Panc1 (cell line): ENCODE measurements around the gene C11orf42. TPM values are rescaled to one million over a fixed set of nuclear protein-coding genes. Genes with fewer than 3 reads are reported as not detected.
"Not testable (repeated sequence)": the region's sequence is repeated elsewhere in the genome, so short reads cannot be mapped to it uniquely, and the experiment has no call there.

Experiments
- ATAC-seq: fragments of 200-7000 bp; cut with Tn5 transposase; 2 replicates; pipeline ENCODE4 v1.9.1; 2020; ENCODE audit warnings: mild to moderate bottlenecking, moderate library complexity
- BruUV-seq: library from RNA; stranded (reverse); fragments of 400-500 nt; replicated peaks from 2 replicates; lab custom pipeline; 2021; lab: Mats Ljungman, UMichigan
- CTCF ChIA-PET: fragments of 300-600 bp; sonication (Branson Sonifier 250); formaldehyde crosslinking; loops from one replicate; lab custom pipeline; 2022; ENCODE audit warnings: antibody characterized with exemption; lab: Charles Lee
- POLR2A ChIA-PET: fragments of 300-600 bp; sonication (Branson Sonifier 250); formaldehyde crosslinking; loops from one replicate; lab custom pipeline; 2022; ENCODE audit warnings: antibody characterized with exemption; lab: Charles Lee
- DNase-seq: peaks from one replicate; pipeline ENCODE4 v3.0.0-alpha.2; 2010; ENCODE audit warnings: low read depth, low spot score
- H3K27ac ChIP-seq: 2 replicates; pipeline ENCODE4 v1.5.1; 2011; ENCODE audit warnings: mild to moderate bottlenecking, low read length, inconsistent platforms
- H3K27me3 ChIP-seq: fragments of 200-500 bp; sonication (Bioruptor generic); 2 replicates; pipeline ENCODE4 v1.6.0; 2014; ENCODE audit warnings: low read length, inconsistent platforms; ENCODE audit not compliant: control insufficient read depth, insufficient read depth
- H3K36me3 ChIP-seq: fragments of 200-500 bp; sonication (Bioruptor generic); 2 replicates; pipeline ENCODE4 v1.5.1; 2014; ENCODE audit warnings: inconsistent platforms, mild to moderate bottlenecking, low read length, moderate library complexity; ENCODE audit not compliant: control insufficient read depth, insufficient read depth
- H3K4me1 ChIP-seq: 2 replicates; pipeline ENCODE4 v1.5.1; 2011; ENCODE audit warnings: inconsistent platforms, mild to moderate bottlenecking, low read length, moderate library complexity; ENCODE audit not compliant: control insufficient read depth, insufficient read depth
- H3K4me3 ChIP-seq, 2 experiments: 2 replicates each; pipeline ENCODE4 v1.5.1; 2011 to 2012; ENCODE audit warnings: low read depth in 2 of 2, low read length in 2 of 2, mild to moderate bottlenecking in 2 of 2, inconsistent platforms in 1 of 2, moderate library complexity in 1 of 2
- H3K9me3 ChIP-seq: fragments of 200-500 bp; sonication (Bioruptor generic); 2 replicates; pipeline ENCODE4 v1.5.1; 2014; ENCODE audit warnings: low read depth, mild to moderate bottlenecking, inconsistent platforms, low read length, moderate library complexity; ENCODE audit not compliant: control insufficient read depth, insufficient read depth
- POLR2AphosphoS5 ChIP-seq: IDR thresholded peaks from 2 replicates; pipeline ENCODE4 v1.6.1; 2012; ENCODE audit warnings: mild to moderate bottlenecking, low read depth, low read length, moderate library complexity
- SIN3A ChIP-seq: IDR thresholded peaks from 2 replicates; pipeline ENCODE4 v1.6.1; 2012; ENCODE audit warnings: low read depth, mild to moderate bottlenecking, low read length, moderate library complexity, borderline replicate concordance; ENCODE audit not compliant: insufficient read depth
- TCF7L2 ChIP-seq: IDR thresholded peaks from 2 replicates; pipeline ENCODE4 v1.6.1; 2011; ENCODE audit warnings: mild to moderate bottlenecking, low read depth, low read length, inconsistent platforms
- in situ Hi-C: cut with HindIII; loops from 2 replicates; pipeline ENCODE4 v1.10.0; 2016; ENCODE audit warnings: low sequenced_read_pairs, low pct_unique_long_range_greater_than_20kb
- intact Hi-C: fragments of 100-400 bp; cut with micrococcal nuclease; formaldehyde crosslinking; loops from one replicate; pipeline ENCODE4 v1.10.0; 2022; ENCODE audit not compliant: unreplicated experiment
- total RNA-seq: library from RNA; stranded (reverse); gene quantifications from one replicate; pipeline ENCODE4 v1.2.1, GENCODE V29; 2021; ENCODE audit not compliant: unreplicated experiment
- TF ChIP-seq, protein P1 (sequence below): fragments of 450-650 bp; IDR thresholded peaks from 2 replicates; pipeline ENCODE4 v1.5.1; 2017; ENCODE audit warnings: mild to moderate bottlenecking
- TF ChIP-seq, protein P2 (sequence below), 2 experiments: IDR thresholded peaks; 2 replicates each; pipeline ENCODE4 v1.6.1; 2011 to 2012; ENCODE audit warnings: low read depth in 2 of 2, control low read depth in 1 of 2, low read length in 1 of 2, mild to moderate bottlenecking in 1 of 2, moderate library complexity in 1 of 2; ENCODE audit not compliant: insufficient read depth in 1 of 2

Gene C11orf42
- total RNA-seq, 1 experiment from 2014 or later = not detected

DNA sequence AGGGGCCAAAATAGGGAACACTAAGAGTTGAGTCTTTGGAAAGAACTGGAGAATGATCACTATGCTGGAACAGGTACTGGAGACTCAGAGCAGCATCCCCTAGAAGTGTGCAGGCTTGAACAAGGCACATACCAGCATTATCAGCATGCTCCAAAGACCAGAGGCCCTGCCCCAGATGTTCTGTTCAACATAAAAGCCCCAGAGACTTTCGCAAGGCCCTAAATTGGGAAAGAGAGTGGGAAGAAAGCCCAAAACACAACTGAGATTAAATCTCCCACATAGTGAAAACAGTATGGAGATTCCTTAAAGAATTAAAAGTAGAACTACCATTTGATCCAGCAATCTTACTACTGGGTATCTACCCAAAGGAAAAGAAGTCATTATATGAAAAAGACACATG lies 42.9 kb downstream of the C11orf42 start:
- CTCF ChIA-PET = no interaction called here

DNA sequence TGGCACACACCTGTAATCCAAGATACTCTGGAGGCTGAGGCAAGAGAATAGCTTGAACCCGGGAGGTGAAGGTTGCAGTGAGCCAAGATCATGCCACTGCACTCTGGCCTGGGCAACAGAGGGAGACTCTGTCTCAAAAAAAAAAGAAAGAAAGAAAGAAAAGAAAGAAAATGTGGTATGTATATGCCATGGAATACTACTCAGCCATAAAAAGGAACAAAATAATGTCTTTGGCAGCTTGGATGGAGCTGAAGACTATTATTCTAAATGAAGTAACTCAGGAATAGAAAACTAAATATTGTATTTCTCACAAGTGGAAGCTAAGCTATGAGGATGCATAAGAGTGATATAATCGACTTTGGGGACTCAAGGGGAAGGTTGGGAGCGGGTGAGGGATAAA lies 43.5 kb downstream of the C11orf42 start:
- H3K4me3 ChIP-seq, ATAC-seq, H3K36me3 ChIP-seq, H3K4me1 ChIP-seq, in situ Hi-C loops, intact Hi-C loops, BruUV-seq, POLR2A ChIA-PET, H3K27ac ChIP-seq, H3K9me3 ChIP-seq, DNase-seq, CTCF ChIA-PET, H3K27me3 ChIP-seq: not testable (repeated sequence)

More for the DNA sequence above, 42.9 kb downstream of the C11orf42 start:
- Histone ChIP-seq H3K4me1 (no peaks in the 10 kb centered on the region), H3K27me3 (no peaks in the 10 kb centered on the region; the same call in 1 of the 2 replicates), H3K36me3 (no peaks in the 10 kb centered on the region), H3K4me3 (no peak overlapping the region), H3K9me3 (no peaks in the 10 kb centered on the region), H3K27ac (no peak overlapping the region)
- no peak for DNase-seq
- BruUV-seq = no TSS peak
- no peak for ATAC-seq
- in situ Hi-C loops = no loop called here
- TF ChIP-seq, protein P1, sequence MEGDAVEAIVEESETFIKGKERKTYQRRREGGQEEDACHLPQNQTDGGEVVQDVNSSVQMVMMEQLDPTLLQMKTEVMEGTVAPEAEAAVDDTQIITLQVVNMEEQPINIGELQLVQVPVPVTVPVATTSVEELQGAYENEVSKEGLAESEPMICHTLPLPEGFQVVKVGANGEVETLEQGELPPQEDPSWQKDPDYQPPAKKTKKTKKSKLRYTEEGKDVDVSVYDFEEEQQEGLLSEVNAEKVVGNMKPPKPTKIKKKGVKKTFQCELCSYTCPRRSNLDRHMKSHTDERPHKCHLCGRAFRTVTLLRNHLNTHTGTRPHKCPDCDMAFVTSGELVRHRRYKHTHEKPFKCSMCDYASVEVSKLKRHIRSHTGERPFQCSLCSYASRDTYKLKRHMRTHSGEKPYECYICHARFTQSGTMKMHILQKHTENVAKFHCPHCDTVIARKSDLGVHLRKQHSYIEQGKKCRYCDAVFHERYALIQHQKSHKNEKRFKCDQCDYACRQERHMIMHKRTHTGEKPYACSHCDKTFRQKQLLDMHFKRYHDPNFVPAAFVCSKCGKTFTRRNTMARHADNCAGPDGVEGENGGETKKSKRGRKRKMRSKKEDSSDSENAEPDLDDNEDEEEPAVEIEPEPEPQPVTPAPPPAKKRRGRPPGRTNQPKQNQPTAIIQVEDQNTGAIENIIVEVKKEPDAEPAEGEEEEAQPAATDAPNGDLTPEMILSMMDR = no peak
- TF ChIP-seq, protein P2, sequence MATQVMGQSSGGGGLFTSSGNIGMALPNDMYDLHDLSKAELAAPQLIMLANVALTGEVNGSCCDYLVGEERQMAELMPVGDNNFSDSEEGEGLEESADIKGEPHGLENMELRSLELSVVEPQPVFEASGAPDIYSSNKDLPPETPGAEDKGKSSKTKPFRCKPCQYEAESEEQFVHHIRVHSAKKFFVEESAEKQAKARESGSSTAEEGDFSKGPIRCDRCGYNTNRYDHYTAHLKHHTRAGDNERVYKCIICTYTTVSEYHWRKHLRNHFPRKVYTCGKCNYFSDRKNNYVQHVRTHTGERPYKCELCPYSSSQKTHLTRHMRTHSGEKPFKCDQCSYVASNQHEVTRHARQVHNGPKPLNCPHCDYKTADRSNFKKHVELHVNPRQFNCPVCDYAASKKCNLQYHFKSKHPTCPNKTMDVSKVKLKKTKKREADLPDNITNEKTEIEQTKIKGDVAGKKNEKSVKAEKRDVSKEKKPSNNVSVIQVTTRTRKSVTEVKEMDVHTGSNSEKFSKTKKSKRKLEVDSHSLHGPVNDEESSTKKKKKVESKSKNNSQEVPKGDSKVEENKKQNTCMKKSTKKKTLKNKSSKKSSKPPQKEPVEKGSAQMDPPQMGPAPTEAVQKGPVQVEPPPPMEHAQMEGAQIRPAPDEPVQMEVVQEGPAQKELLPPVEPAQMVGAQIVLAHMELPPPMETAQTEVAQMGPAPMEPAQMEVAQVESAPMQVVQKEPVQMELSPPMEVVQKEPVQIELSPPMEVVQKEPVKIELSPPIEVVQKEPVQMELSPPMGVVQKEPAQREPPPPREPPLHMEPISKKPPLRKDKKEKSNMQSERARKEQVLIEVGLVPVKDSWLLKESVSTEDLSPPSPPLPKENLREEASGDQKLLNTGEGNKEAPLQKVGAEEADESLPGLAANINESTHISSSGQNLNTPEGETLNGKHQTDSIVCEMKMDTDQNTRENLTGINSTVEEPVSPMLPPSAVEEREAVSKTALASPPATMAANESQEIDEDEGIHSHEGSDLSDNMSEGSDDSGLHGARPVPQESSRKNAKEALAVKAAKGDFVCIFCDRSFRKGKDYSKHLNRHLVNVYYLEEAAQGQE (IDR thresholded peaks at IDR 0.05; ENCODE audit: insufficient read depth in 1 of 2, low read depth in 2 of 2, low read length in 1 of 2) = no peak
- TF ChIP-seq POLR2AphosphoS5 (no peak), TCF7L2 (no peak), SIN3A (no peak)
- POLR2A ChIA-PET = no interaction called here
- intact Hi-C loops = no loop called here

DNA sequence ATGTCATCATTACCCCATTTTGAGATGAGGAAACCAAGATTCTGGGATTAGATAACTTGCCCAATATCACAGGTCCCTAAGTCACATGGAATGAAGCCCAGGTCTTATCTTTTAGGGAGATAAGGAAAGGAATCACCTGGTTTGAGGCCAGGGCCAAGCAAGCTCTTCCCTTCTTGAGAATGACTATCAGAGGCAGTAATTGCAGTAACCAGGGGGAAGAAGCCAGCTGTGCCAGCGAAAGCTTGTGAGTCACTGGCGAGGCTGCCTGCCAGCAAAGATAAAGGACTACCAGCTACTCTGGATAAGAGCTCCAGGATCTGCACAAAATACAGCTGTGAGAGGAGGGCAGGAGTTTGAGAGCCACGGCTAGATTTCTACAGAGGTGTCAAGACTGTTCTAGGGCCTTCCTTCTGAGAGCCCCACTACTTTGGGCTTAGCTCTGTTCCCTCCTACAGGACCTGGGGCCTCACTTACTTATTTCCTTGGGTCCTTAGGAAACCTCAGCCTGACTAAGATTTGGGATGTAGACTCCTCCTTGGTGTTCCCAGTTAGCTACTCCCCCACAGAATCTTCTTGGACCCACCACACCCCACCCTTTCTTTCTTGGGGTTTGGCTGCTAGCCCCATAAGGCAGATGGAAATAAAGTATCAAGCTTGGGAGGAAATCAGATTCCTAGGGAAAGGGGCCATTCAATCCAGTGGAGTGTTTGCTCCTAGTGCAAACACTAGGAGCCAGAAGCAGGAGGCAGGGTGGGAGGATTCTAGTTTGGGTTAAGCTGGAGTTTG lies 44.6 kb downstream of the C11orf42 start:
- H3K4me1 ChIP-seq = no peaks in the 10 kb centered on the region
- no peak overlapping the region for H3K27ac ChIP-seq
- TF ChIP-seq, protein P1 = no peak
- no peak for TF ChIP-seq SIN3A
- TF ChIP-seq TCF7L2 = no peak
- TF ChIP-seq, protein P2 (IDR thresholded peaks at IDR 0.05; ENCODE audit: insufficient read depth in 1 of 2, low read depth in 2 of 2, low read length in 1 of 2) = no peak
- no peak for TF ChIP-seq POLR2AphosphoS5
- no peak overlapping the region for H3K4me3 ChIP-seq
- H3K36me3 ChIP-seq = no peaks in the 10 kb centered on the region
- in situ Hi-C loops (no loop called here), intact Hi-C loops (loop anchor here (2.0 kb wide), 2 partner anchors 65 to 103 kb away; no protein-coding TSS in a partner anchor)
- peak; percentile 79 for ATAC-seq
- BruUV-seq = no TSS peak
- peaks cover 2% of the 10 kb centered on the region for H3K27me3 ChIP-seq
- ChIA-PET CTCF (interaction anchor here (0.6 to 4.0 kb wide), 5 partner anchors 49 to 507 kb away, joined by 3 to 56 read pairs (median 11); no protein-coding TSS in a partner anchor), POLR2A (interaction anchor here (0.5 kb wide), 1 partner anchor 231 kb away, joined by 3 read pairs; the partner anchor contains the start of gene ARFIP2)
- no peaks in the 10 kb centered on the region for H3K9me3 ChIP-seq
- peak; percentile 25 for DNase-seq
